ENCODE measurements around the gene TSPAN13.

DNA sequence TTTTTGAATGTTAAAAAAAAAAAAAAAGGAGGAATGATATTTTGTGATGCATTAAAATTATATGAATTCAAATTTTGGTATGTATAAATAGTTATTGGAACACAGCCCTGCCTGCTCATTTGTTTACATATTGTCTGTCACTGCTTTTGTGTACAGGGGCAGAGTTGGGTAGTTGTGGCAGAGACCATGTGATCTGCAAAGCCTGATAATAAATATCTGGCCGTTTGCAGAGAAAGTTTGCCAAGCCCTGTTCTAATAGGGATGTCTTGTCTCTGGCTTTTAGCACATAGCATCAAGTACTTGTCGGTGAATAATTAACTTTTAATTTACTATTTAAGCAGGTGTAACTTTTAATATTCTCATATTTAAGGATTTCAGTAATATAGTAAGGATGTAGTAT lies 19.8 kb downstream of the TSPAN13 start:
- TF ChIP-seq FOXM1 (IDR thresholded peaks at IDR 0.05; ENCODE audit: low read depth, low read length): no peak
- TF ChIP-seq POLR2A (IDR thresholded peaks at IDR 0.05; ENCODE audit: low read depth, low read length): no peak
- no peak for TF ChIP-seq CTCF (IDR thresholded peaks at IDR 0.05 in 2 of 3, conservative IDR thresholded peaks at IDR 0.05 in 1 of 3; ENCODE audit: control insufficient read depth in 2 of 3, extremely low read depth in 1 of 3, insufficient read depth in 1 of 3, low read depth in 3 of 3, low read length in 3 of 3)
- TF ChIP-seq CHD2 (IDR thresholded peaks at IDR 0.05; ENCODE audit: borderline replicate concordance, low read depth, low read length): no peak
- no peak for TF ChIP-seq POLR2AphosphoS5 (IDR thresholded peaks at IDR 0.05; ENCODE audit: low read length)
- no peak for TF ChIP-seq KDM1A (IDR thresholded peaks at IDR 0.05; ENCODE audit: borderline replicate concordance)
- TF ChIP-seq DPF2 (IDR thresholded peaks at IDR 0.05): no peak
- no peak for TF ChIP-seq REST (IDR thresholded peaks at IDR 0.05; ENCODE audit: low read depth, low read length)
- TF ChIP-seq SP1 (IDR thresholded peaks at IDR 0.05; ENCODE audit: low read depth, low read length): no peak
- TF ChIP-seq BCLAF1 (IDR thresholded peaks at IDR 0.05): no peak

Data from GM12878 (cell line).